ENCODE results near the gene SPG7.
"Not testable (repeated sequence)": the region's sequence is repeated elsewhere in the genome, so short reads cannot be mapped to it uniquely, and the experiment has no call there.

SPG7 gene

GRCh38 chr16:89586218-89586617 lies 78.0 kb downstream of the SPG7 start:
- H3K27ac ChIP-seq (ENCODE audit: low read length) = no peak overlapping the region
- no peaks in the 10 kb centered on the region for H3K79me2 ChIP-seq (ENCODE audit: low read length)
- 0 out of 2 replicates have a peak, but pooled peaks cover 3% of the 10 kb centered on the region for H3K4me1 ChIP-seq (ENCODE audit: low read length)
- no peaks in the 10 kb centered on the region for H3K9me2 ChIP-seq (replicated peaks; ENCODE audit: insufficient read depth, low read length)
- no peaks in the 10 kb centered on the region for H4K20me1 ChIP-seq (ENCODE audit: insufficient read depth, low read length)
- no peak overlapping the region for H3K4me3 ChIP-seq (ENCODE audit: low read length)
- H3K9me3 ChIP-seq (replicated peaks; ENCODE audit: insufficient read depth, low read length) = no peaks in the 10 kb centered on the region
- H3K36me3 ChIP-seq (replicated peaks; ENCODE audit: insufficient read depth, low read length) = no peaks in the 10 kb centered on the region
- H3K4me2 ChIP-seq (ENCODE audit: low read depth, low read length) = no peak overlapping the region
- TF ChIP-seq CTCF (IDR thresholded peaks at IDR 0.05; ENCODE audit: low read length) (no peak), EZH2 (optimal IDR thresholded peaks at IDR 0.05; ENCODE audit: low read depth, low read length) (no peak), EZH2phosphoT487 (IDR thresholded peaks at IDR 0.05; ENCODE audit: low read length) (no peak)
- H3K9ac ChIP-seq (ENCODE audit: low read length) = no peak overlapping the region
- H3F3A ChIP-seq (ENCODE audit: insufficient read depth, low read length) = no peaks in the 10 kb centered on the region
- no peaks in the 10 kb centered on the region; the same call in 1 of the 2 replicates for H3K27me3 ChIP-seq (replicated peaks; ENCODE audit: insufficient read depth, low read length)
- DNase-seq = no peak
- H2AFZ ChIP-seq (ENCODE audit: low read length) = no peak overlapping the region

GRCh38 chr16:89586853-89587252 lies 78.7 kb downstream of the SPG7 start:
- H3K9me3 ChIP-seq (replicated peaks; ENCODE audit: insufficient read depth, low read length) = no peaks in the 10 kb centered on the region
- H3K79me2 ChIP-seq (ENCODE audit: low read length) = no peaks in the 10 kb centered on the region
- 0 out of 2 replicates have a peak, but pooled peaks cover 3% of the 10 kb centered on the region for H3K4me1 ChIP-seq (ENCODE audit: low read length)
- H3K27ac ChIP-seq (ENCODE audit: low read length) = no peak overlapping the region
- no peak overlapping the region for H3K4me3 ChIP-seq (ENCODE audit: low read length)
- H3K36me3 ChIP-seq (replicated peaks; ENCODE audit: insufficient read depth, low read length) = no peaks in the 10 kb centered on the region
- H3F3A ChIP-seq (ENCODE audit: insufficient read depth, low read length) = no peaks in the 10 kb centered on the region
- no peaks in the 10 kb centered on the region for H4K20me1 ChIP-seq (ENCODE audit: insufficient read depth, low read length)
- TF ChIP-seq EZH2 (optimal IDR thresholded peaks at IDR 0.05; ENCODE audit: low read depth, low read length) = no peak
- DNase-seq = no peak
- no peak overlapping the region for H2AFZ ChIP-seq (ENCODE audit: low read length)
- no peaks in the 10 kb centered on the region; the same call in 1 of the 2 replicates for H3K27me3 ChIP-seq (replicated peaks; ENCODE audit: insufficient read depth, low read length)
- no peak overlapping the region for H3K4me2 ChIP-seq (ENCODE audit: low read depth, low read length)
- H3K9ac ChIP-seq (ENCODE audit: low read length) = no peak overlapping the region
- no peaks in the 10 kb centered on the region for H3K9me2 ChIP-seq (replicated peaks; ENCODE audit: insufficient read depth, low read length)

- H3K4me3 ChIP-seq (ENCODE audit: low read length); H3K9me3 ChIP-seq (replicated peaks; ENCODE audit: insufficient read depth, low read length); DNase-seq; H3K4me2 ChIP-seq (ENCODE audit: low read depth, low read length); H4K20me1 ChIP-seq (ENCODE audit: insufficient read depth, low read length); H3F3A ChIP-seq (ENCODE audit: insufficient read depth, low read length); H2AFZ ChIP-seq (ENCODE audit: low read length); H3K27me3 ChIP-seq (replicated peaks; ENCODE audit: insufficient read depth, low read length); H3K4me1 ChIP-seq (ENCODE audit: low read length); H3K36me3 ChIP-seq (replicated peaks; ENCODE audit: insufficient read depth, low read length); H3K27ac ChIP-seq (ENCODE audit: low read length); H3K9me2 ChIP-seq (replicated peaks; ENCODE audit: insufficient read depth, low read length); H3K9ac ChIP-seq (ENCODE audit: low read length); H3K79me2 ChIP-seq (ENCODE audit: low read length): not testable (repeated sequence)
Measured at GRCh38 chr16:89587676-89588075, 79.5 kb downstream of the SPG7 start.

GRCh38 chr16:89588413-89589109 lies 80.4 kb downstream of the SPG7 start:
- Histone ChIP-seq H3K9ac (ENCODE audit: low read length) (no peak overlapping the region), H3K27me3 (replicated peaks; ENCODE audit: insufficient read depth, low read length) (no peaks in the 10 kb centered on the region; the same call in 1 of the 2 replicates), H2AFZ (ENCODE audit: low read length) (no peak overlapping the region), H3K79me2 (ENCODE audit: low read length) (no peaks in the 10 kb centered on the region), H3K4me2 (ENCODE audit: low read depth, low read length) (no peak overlapping the region), H4K20me1 (ENCODE audit: insufficient read depth, low read length) (no peaks in the 10 kb centered on the region), H3K4me1 (ENCODE audit: low read length) (0 out of 2 replicates have a peak, but pooled peaks cover 3% of the 10 kb centered on the region), H3K4me3 (ENCODE audit: low read length) (no peak overlapping the region), H3K36me3 (replicated peaks; ENCODE audit: insufficient read depth, low read length) (no peaks in the 10 kb centered on the region), H3K27ac (ENCODE audit: low read length) (no peak overlapping the region), H3K9me3 (replicated peaks; ENCODE audit: insufficient read depth, low read length) (no peaks in the 10 kb centered on the region), H3F3A (ENCODE audit: insufficient read depth, low read length) (no peaks in the 10 kb centered on the region), H3K9me2 (replicated peaks; ENCODE audit: insufficient read depth, low read length) (no peaks in the 10 kb centered on the region)
- DNase-seq = no peak
- TF ChIP-seq EZH2 (optimal IDR thresholded peaks at IDR 0.05; ENCODE audit: low read depth, low read length) (no peak), CTCF (IDR thresholded peaks at IDR 0.05; ENCODE audit: low read length) (no peak), EZH2phosphoT487 (IDR thresholded peaks at IDR 0.05; ENCODE audit: low read length) (no peak)

Measured in MM.1S (cell line).